HG03565 (cell line): ENCODE results near the gene CARD18.
"Not testable (repeated sequence)": the region's sequence is repeated elsewhere in the genome, so short reads cannot be mapped to it uniquely, and the experiment has no call there.

Source experiments
- ATAC-seq: cut with Tn5 transposase; IDR thresholded peaks from one replicate; pipeline ENCODE4 v1.9.1; 2021; ENCODE audit warnings: mild to moderate bottlenecking, moderate library complexity; ENCODE audit not compliant: unreplicated experiment

Gene CARD18

DNA sequence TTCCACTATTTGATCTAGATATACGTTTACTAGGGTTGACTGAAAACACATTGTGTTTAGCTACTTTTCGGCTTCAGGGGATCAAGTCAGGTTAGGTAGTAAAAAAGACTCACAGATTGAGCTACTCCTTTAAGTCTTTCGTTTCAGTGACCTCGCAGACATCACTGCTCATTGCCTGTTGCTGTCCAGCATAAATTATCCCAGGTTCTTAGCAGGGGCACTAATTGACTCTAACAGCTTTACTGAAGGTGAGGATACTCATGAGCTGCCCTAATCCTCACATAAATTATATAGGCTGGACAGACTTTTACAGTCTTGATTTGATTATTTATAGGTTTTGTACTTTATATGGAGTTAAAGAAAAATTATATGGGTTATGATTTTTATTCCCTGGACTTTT is 3.7 kb downstream of the CARD18 start:
- no peak for ATAC-seq

DNA sequence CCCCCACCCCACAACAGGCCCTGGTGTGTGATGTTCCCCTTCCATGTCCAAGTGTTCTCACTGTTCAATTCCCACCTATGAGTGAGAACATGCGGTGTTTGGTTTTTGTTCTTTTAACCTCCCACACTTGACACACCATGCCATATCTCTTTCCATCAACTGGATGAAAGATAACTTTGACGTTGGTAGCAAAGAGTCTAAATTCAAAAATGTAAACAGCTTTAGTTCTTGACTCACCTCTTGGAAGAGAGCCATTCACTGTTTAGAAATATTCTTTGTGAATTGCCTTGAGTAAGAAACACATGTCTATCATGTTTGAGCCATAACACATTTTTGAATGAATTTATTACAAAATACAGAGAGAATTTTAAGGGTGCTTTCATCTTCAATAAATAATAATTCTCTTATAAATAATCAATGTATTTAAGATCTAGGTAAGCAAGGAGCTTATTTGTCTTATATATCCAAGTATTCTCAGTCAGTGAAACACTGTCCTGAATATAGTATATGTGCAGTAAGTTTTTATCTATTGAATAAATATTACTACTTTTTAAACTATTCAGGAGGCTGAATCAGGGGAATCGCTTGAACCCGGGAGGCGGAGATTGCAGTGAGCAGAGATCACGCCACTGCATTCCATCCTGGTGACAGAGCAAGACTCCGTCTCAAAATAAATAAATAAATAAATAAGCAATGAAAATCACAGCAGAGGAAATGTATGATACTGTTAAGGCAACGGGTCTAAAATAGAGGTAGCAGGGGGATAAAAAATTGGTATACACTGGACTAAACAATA is 6.7 kb downstream of the CARD18 start:
- ATAC-seq = no peak

- ATAC-seq = no peak
Observed at GRCh38 chr11:105130189-105130813, 9.3 kb downstream of the CARD18 start.

DNA sequence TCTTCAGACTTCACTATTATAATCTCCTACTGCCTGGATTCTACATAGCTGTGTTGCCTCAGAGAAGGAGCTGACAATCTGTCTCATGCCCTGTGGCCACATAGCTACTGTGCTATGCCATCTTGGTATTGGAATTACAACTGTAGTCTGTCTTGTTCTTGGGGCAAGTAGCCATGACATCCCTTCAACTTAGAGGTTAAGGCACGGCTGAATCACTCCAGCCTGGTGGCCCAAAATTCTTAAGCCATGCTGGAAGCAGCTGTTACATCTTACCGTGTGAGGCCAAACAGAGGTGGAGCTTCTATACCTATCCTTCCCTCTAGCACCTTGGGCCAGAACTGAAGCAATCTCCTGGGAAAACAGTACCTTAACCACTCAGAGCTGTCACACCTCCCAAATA is 14.8 kb downstream of the CARD18 start:
- no peak for ATAC-seq

DNA sequence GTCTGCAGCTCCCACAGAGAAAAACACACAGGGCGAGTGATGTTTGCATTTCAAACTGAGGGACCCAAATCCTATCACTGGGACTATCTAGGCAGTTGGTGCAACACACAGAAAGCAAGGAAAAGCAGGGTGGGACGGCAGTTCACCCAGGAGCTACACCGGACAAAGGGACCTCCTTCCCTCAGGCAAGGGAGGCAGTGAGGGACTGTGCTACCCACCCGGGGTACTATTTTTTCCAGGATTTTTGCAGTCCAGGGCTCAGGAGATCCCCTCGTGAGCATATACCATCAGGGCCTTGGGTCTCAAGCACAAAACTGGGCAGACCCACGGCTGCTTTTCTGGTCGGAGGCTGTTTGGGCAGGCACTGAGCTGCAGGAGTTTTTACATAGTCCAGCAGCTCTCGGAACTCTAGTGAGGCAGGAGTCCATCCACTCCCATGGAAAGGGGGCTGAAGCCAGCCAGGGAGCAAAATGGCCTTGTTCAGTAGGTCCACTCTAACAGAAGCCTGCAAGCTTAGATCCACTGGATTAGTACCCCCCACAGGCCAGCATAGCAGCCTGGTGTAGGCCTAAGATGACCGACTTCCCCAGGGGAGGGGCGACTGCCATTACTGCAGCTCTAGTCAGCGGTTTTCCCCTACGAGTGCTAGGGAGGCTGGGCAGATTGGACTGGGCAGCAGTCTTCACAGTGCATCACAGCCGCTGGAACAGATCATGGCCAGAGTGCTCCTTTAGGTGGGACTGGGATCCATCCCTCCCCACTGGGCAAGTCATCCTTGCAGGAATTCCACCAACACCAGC is 28.2 kb downstream of the CARD18 start:
- ATAC-seq = no peak

DNA sequence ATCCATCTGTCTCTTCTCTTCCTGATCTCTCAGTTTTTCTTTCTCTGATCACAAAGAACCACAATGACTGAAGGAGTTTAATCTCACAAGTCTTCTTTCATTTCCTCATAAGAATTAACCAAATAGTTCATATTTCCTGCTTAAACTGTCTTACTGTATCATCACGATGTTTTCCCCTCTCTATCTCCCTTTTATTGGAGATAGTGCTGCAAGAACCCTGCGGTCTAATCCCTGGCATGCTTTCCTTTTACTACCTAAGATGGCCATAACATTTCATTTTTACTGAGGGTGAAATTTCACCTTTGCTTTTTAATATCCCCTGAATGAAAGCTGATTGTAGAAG is 28.9 kb downstream of the CARD18 start:
- no peak for ATAC-seq

DNA sequence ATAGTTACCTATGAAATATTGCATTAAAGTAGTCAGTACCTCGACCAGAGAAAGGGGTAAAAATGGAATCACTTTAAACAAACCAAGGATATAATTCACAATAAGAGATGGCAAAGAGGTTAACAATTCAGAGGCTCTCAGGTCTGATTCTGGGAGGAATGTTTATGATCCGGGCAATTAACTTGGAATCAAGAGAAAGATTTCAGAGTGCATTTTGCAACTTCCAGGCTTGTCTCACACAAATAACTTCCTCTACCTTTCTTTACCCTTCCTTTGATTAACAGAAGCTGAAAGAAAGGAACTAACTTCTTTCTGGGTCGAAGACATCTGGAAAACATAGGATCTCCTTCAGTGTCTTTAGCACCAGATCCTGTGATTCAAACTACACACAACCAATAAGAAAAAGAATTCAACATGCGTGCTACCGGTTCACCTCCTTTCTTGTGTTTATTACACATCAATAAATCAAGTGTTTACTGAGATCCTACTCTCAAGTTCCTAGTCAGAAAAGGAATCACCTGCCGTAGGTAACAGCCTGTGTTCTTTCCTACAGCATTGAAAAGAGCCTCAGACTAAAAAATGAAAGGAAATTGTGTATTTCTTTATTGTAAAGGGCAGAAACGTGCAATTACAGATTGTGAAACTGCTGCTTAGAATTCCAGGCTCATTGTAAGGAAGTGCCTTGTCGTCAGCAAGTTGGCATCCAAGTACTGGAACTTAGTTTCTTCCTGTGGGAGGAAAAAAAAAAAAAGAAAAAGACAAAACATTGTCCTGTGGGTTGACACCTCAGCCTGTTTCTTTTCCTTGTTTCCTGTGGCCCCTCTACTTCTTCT is 29.5 kb downstream of the CARD18 start:
- ATAC-seq = no peak

DNA sequence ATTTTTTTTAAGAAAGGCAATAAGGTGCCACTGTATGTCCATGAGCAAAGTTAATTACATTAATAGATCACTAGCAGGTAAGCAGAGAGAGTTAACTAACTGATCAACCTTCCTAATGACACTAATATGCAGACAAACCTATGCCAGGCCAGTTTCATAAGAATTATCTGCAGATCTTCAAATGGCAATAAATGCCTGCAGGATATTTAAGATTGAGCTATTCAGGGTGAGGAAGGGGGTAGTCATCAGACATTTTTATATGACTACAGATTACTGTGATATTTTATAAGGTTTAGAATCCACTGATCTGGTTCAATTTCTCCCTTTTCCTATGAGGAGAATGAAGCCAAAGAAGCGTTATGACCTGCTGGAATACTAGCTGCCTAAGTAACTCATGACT is 30.2 kb downstream of the CARD18 start:
- ATAC-seq = no peak

DNA sequence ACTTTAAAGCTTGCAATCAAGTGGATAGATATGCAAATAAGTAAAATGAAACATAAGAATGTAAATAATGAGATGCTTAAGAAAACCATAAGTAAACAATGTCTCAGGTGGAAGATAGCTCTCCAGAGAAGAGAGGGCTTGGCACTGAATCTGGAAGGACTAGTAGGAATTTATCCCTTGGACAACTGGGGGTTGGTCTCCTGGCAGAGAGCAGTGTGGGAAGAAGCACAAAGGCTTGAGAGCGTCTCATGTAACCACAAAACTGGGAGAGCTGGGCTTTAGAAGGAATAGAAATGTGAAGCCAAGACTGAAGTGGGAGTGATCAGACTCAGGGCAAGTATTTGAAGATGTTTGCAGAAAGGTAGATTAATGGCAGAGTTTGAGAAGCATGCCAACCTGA is 31.3 kb downstream of the CARD18 start:
- ATAC-seq = no peak

GRCh38 chr11:105107226-105107825 is 32.2 kb downstream of the CARD18 start:
- not testable (repeated sequence) for ATAC-seq

GRCh38 chr11:105106140-105106539 is 33.4 kb downstream of the CARD18 start:
- no peak for ATAC-seq

DNA sequence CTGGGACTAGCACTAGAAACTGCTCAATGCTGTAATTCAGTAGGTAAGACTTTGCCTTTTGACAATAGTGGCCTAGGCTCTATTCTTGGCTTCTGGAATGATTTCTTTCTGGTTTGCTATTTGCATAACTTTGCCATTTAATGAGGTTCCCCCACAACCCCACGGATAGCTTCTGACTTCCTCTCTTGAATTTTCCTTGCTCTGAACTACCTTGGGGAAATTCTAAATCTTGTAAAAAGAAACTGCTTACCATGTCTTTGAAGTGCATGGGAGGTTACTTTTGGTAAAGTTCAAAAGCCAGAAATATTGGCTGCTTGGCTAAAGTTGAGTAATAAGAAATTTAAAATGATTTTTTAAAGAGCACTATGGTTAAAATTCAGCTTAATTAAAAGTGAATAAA is 35.3 kb downstream of the CARD18 start:
- ATAC-seq = no peak

- ATAC-seq = no peak
Observed at GRCh38 chr11:105103336-105103735, 36.2 kb downstream of the CARD18 start.

DNA sequence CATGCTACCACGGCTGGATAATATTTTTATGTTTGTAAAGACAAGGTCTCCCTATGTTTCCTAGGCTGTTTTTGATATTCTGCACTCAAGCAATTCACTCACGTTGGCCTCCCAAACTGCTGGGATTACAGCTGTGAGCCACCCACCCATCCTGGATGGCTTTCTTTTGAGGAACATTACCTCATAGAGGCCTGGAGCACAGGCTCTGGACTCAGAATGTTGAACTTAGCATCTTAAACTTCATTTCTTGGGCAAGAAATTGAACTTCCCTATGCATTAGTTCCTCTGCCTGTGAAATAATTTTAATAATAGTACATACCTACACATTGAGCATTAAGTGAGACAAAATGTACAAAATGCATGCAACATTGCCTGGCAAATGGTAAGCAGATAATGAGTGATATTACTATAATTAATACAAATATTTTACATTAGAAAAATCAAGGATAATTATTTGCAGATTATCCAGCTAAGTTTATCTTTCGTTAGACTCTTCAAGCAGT is 37.4 kb downstream of the CARD18 start:
- ATAC-seq = not testable (repeated sequence)

- no peak for ATAC-seq
Observed at GRCh38 chr11:105100981-105101630, 38.5 kb downstream of the CARD18 start.

DNA sequence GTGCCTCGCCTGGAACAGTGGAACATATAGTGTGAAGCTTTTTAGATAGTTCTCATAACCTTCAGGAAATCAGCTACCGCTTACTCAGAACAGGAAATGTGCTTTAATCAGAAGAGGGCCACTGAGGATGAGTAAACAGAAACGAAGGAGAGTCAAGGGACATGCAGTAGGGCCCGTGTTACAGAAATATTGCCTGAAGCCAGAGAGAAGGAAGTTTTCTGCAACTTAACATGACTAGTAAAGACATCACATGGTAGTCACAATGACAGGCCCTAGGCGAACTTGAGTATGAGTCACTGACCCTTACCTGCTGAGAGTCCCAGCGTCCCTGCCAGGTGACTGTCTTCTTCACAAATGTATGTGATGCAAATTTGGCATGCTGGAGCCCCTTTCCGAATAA is 39.4 kb downstream of the CARD18 start:
- no peak for ATAC-seq

GRCh38 chr11:105099594-105099993 is 40.0 kb downstream of the CARD18 start:
- not testable (repeated sequence) for ATAC-seq

DNA sequence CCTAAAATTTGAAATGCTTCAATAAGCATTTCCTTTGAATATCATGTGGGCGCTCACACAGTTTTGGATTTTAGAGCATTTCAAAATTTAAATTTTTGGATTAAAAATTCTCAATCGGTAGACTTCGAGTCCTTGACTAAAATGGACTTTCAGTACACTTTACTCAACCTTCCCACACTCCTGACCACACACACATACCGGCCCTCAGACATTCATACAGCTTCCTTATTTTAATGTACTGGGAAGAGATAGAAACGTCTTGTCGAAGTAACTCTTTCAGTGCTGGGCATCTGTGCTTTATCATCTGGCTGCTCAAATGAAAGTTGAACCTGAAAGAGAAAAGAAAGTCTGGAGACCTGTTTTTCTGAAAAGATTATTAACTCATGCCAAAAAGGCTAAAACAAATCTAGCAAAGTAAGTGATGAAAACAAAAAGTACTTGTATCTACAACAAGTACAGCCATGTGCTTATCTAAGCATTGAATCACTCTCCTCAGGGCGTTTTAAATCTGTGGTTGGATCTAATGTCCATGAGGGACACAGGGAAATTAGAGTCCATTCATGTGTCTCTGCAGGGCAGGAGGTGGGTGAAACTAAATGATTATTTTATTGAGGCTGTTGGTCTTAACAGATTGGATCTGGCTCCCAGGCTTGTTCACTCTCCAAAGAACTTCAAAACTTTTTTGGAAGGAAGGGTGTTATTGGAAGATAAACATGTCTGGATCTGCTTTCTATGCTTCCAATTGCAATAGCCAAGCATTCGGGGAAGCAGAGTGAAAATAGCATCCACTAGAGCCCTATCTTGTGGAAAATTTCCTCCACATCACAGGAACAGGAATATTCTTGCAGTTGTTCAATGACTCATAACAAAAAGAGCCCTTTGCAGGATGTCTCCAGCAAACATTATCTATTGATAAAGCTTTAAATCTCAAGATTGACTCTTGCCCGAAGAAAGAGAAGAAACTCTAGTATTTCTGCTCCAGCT is 47.0 kb downstream of the CARD18 start:
- ATAC-seq = no peak
